ENCODE results near the gene PABPN1L. TPM values are rescaled to one million over a fixed set of nuclear protein-coding genes. Genes with fewer than 3 reads are reported as not detected.

PABPN1L gene
- total RNA-seq, 2 experiments from 2014 or later: not detected

DNA sequence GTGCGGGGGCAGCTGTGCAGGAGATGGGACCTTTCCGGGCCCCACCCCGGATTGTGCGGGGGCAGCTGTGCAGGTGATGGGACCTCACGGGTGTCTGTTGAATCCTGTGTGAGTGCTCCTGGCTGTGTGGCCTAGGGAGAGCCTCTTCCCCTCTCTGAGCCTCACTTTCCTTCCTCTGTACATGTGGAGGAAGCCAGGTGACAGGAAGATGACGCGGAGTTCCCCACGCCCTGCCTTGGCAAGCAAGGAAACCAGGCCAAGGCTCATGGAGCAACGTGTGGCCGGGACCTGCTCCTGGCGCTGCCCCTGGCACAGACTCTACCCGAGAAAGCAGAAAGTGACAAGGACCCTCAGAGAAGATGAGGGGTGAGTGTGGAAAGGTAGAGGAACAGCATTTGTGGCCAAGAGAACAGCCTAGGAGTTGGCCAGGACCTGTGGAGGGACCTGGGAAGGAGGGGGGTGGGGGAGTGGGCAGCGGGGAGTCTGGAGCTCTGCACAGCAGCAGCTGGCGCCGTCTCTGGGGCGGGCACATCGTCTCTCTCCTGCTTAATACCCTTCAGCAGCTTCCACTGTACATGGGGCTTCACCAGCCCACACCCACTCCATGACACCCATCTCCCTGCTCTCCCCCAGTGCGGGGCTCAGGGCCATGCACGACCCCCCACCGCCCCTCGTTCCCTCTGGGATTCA is 38.4 kb upstream of the PABPN1L start:
- H3K27ac Mint-ChIP-seq: no peak overlapping the region
- Histone ChIP-seq H3K9me3 (ENCODE audit: control insufficient read depth in 1 of 2, insufficient read depth in 1 of 2, low read length in 2 of 2) (no peaks in the 10 kb centered on the region), H3K27me3 (ENCODE audit: control insufficient read depth in 1 of 2, insufficient read depth in 2 of 2, low read length in 2 of 2) (no peaks in the 10 kb centered on the region), H3K4me1 (ENCODE audit: insufficient read depth, low read length) (no peaks in the 10 kb centered on the region), H3K4me3 (ENCODE audit: low read length) (no peak overlapping the region), H3K36me3 (ENCODE audit: insufficient read depth, low read length) (no peaks in the 10 kb centered on the region), H3K27ac (ENCODE audit: low read depth in 1 of 2, low read length in 2 of 2) (no peak overlapping the region)
- ChIA-PET POLR2A (no interaction called here), CTCF (no interaction called here)
- TF ChIP-seq, protein P1, sequence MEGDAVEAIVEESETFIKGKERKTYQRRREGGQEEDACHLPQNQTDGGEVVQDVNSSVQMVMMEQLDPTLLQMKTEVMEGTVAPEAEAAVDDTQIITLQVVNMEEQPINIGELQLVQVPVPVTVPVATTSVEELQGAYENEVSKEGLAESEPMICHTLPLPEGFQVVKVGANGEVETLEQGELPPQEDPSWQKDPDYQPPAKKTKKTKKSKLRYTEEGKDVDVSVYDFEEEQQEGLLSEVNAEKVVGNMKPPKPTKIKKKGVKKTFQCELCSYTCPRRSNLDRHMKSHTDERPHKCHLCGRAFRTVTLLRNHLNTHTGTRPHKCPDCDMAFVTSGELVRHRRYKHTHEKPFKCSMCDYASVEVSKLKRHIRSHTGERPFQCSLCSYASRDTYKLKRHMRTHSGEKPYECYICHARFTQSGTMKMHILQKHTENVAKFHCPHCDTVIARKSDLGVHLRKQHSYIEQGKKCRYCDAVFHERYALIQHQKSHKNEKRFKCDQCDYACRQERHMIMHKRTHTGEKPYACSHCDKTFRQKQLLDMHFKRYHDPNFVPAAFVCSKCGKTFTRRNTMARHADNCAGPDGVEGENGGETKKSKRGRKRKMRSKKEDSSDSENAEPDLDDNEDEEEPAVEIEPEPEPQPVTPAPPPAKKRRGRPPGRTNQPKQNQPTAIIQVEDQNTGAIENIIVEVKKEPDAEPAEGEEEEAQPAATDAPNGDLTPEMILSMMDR (IDR thresholded peaks at IDR 0.05): no peak
- no peaks in the 10 kb centered on the region for H3K36me3 Mint-ChIP-seq (ENCODE audit: low read depth)
- H3K4me1 Mint-ChIP-seq (ENCODE audit: low read depth): no peaks in the 10 kb centered on the region
- intact Hi-C loops (cut with DNase I, micrococcal nuclease): no loop called here
- no peak for DNase-seq
- no peaks in the 10 kb centered on the region for H3K9me3 Mint-ChIP-seq
- ATAC-seq (ENCODE audit: poor library complexity): no peak
- H3K27me3 Mint-ChIP-seq: no peaks in the 10 kb centered on the region
- no peak overlapping the region for H3K4me3 Mint-ChIP-seq

DNA sequence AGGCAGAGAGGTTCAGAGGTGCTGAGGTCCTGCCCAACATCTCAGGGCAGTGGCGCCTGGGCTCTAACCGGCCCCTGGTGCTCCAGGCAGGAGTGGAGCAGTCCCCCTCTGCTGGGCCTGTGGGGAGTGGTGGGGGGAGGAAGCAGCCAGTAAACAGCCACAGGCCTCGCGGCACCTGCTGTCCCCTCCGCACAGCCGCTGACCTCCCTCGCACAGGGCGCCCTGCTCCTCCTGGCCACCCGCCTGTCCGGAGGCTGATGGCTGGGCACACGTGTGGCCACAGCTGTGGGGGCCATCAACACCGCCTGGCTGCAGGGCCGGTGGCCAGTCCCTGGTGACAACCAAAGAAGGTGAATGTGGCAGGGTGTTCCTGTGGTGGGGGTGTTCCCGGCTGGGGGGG is 36.8 kb upstream of the PABPN1L start:
- ChIA-PET CTCF (no interaction called here), POLR2A (no interaction called here)
- intact Hi-C loops (cut with DNase I, micrococcal nuclease): no loop called here
- Mint-ChIP-seq H3K4me1 (ENCODE audit: low read depth) (no peaks in the 10 kb centered on the region), H3K27ac (no peak overlapping the region), H3K36me3 (ENCODE audit: low read depth) (no peaks in the 10 kb centered on the region), H3K9me3 (no peaks in the 10 kb centered on the region), H3K4me3 (no peak overlapping the region), H3K27me3 (no peaks in the 10 kb centered on the region)
- Histone ChIP-seq H3K27me3 (ENCODE audit: control insufficient read depth in 1 of 2, insufficient read depth in 2 of 2, low read length in 2 of 2) (no peaks in the 10 kb centered on the region), H3K36me3 (ENCODE audit: insufficient read depth, low read length) (no peaks in the 10 kb centered on the region), H3K4me3 (ENCODE audit: low read length) (no peak overlapping the region), H3K4me1 (ENCODE audit: insufficient read depth, low read length) (no peaks in the 10 kb centered on the region), H3K9me3 (ENCODE audit: control insufficient read depth in 1 of 2, insufficient read depth in 1 of 2, low read length in 2 of 2) (no peaks in the 10 kb centered on the region), H3K27ac (ENCODE audit: low read depth in 1 of 2, low read length in 2 of 2) (no peak overlapping the region)
- TF ChIP-seq, protein P1 (IDR thresholded peaks at IDR 0.05): no peak
- DNase-seq (no peak), ATAC-seq (ENCODE audit: poor library complexity) (no peak)

DNA sequence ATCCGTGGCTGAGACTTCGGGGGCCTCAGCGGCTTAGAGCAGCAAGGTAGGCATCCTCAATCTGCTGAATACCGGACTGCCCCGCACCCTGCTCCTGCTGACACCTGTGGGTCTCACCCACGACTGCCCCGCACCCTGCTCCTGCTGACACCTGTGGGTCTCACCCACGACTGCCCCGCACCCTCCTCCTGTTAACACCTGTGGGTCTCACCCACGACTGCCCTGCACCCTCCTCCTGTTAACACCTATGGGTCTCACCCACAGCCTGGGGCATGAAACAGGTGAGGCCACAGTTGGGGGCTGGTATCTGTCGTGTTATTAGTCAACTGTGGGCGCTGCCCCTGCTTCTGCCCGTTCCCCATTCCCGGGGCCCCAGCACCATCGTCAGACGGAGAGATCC is 36.3 kb upstream of the PABPN1L start:
- H3K36me3 ChIP-seq (ENCODE audit: insufficient read depth, low read length): no peaks in the 10 kb centered on the region

More for the DNA sequence above, 36.3 kb upstream of the PABPN1L start:
- no peak overlapping the region for H3K4me3 Mint-ChIP-seq
- no peaks in the 10 kb centered on the region for H3K4me1 Mint-ChIP-seq (ENCODE audit: low read depth)
- Histone ChIP-seq H3K9me3 (ENCODE audit: control insufficient read depth in 1 of 2, insufficient read depth in 1 of 2, low read length in 2 of 2) (no peaks in the 10 kb centered on the region), H3K27ac (ENCODE audit: low read depth in 1 of 2, low read length in 2 of 2) (no peak overlapping the region), H3K4me3 (ENCODE audit: low read length) (no peak overlapping the region), H3K4me1 (ENCODE audit: insufficient read depth, low read length) (no peaks in the 10 kb centered on the region), H3K27me3 (ENCODE audit: control insufficient read depth in 1 of 2, insufficient read depth in 2 of 2, low read length in 2 of 2) (no peaks in the 10 kb centered on the region)
- POLR2A ChIA-PET: no interaction called here
- ATAC-seq (ENCODE audit: poor library complexity) (no peak), DNase-seq (no peak)
- no peaks in the 10 kb centered on the region for H3K9me3 Mint-ChIP-seq
- TF ChIP-seq, protein P1 (IDR thresholded peaks at IDR 0.05): no peak
- intact Hi-C loops (cut with DNase I, micrococcal nuclease): no loop called here
- H3K27ac Mint-ChIP-seq: no peak overlapping the region
- H3K27me3 Mint-ChIP-seq: no peaks in the 10 kb centered on the region
- H3K36me3 Mint-ChIP-seq (ENCODE audit: low read depth): no peaks in the 10 kb centered on the region
- CTCF ChIA-PET: no interaction called here

All from CD4-positive, alpha-beta T cell (primary cell).